ENCODE data around the gene ADAMTS12.
A peak's percentile ranks its signal among the peaks of the same experiment; 100 is the strongest.

The ADAMTS12 gene

DNA sequence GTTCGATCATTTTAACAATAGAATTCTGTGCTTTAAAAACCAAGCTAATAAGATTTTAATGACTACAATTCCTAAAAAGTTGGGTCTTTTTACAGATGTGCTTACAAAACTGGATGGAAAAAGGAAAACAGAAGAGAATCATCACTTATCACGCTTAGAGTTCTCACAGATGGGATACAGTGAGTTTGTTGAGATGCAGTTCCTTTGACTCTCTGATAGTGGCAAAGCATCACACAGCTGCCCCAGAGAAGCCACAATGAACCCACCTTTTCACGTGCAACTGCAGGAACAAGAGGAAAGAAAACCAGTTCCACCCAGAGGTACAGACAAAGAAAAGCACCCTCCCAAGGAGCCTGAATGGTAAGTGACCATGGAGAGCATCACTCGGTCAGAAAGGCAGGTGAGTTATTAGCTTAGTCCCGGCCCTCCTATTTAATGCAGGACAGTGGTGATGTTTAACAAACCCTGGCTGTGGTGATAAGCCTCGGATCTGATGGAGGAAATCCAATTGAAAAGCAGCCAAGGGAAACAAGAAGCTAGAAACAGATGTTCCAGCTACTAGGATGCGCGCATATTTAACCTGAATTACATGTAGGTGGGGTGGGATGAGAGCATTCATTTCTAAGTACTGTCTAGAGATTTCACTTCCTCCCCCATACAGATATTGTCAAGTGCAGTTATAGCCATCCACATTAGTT, 283.3 kb downstream of the ADAMTS12 start:
- Mint-ChIP-seq H3K4me3 (no peak overlapping the region), H3K4me1 (ENCODE audit: low read depth) (no peaks in the 10 kb centered on the region), H3K9me3 (no peaks in the 10 kb centered on the region), H3K27ac (no peak overlapping the region), H3K36me3 (ENCODE audit: low read depth) (no peaks in the 10 kb centered on the region), H3K27me3 (peaks cover 3% of the 10 kb centered on the region)
- DNase-seq, result no peak

- no peaks in the 10 kb centered on the region for H3K4me1 Mint-ChIP-seq (ENCODE audit: low read depth)
- DNase-seq, result no peak
- H3K27me3 Mint-ChIP-seq, result peaks cover 3% of the 10 kb centered on the region
- H3K36me3 Mint-ChIP-seq (ENCODE audit: low read depth), result no peaks in the 10 kb centered on the region
- H3K9me3 Mint-ChIP-seq, result no peaks in the 10 kb centered on the region
- H3K27ac Mint-ChIP-seq, result no peak overlapping the region
- no peak overlapping the region for H3K4me3 Mint-ChIP-seq
These were observed 287.3 kb downstream of the ADAMTS12 start for GRCh38 chr5:33604503-33604902.

GRCh38 chr5:33601881-33602280, 289.9 kb downstream of the ADAMTS12 start:
- Mint-ChIP-seq H3K9me3 (no peaks in the 10 kb centered on the region), H3K36me3 (ENCODE audit: low read depth) (no peaks in the 10 kb centered on the region), H3K4me1 (ENCODE audit: low read depth) (no peaks in the 10 kb centered on the region), H3K4me3 (no peak overlapping the region), H3K27ac (no peak overlapping the region), H3K27me3 (peaks cover under 1% of the 10 kb centered on the region)
- DNase-seq, result no peak

GRCh38 chr5:33595303-33595702, 296.5 kb downstream of the ADAMTS12 start:
- H3K36me3 Mint-ChIP-seq (ENCODE audit: low read depth), result no peaks in the 10 kb centered on the region
- H3K27me3 Mint-ChIP-seq, result peaks cover 3% of the 10 kb centered on the region
- no peak overlapping the region for H3K4me3 Mint-ChIP-seq
- no peak for DNase-seq
- no peaks in the 10 kb centered on the region for H3K4me1 Mint-ChIP-seq (ENCODE audit: low read depth)
- H3K9me3 Mint-ChIP-seq, result no peaks in the 10 kb centered on the region
- H3K27ac Mint-ChIP-seq, result no peak overlapping the region

GRCh38 chr5:33594006-33594405, 297.8 kb downstream of the ADAMTS12 start:
- Mint-ChIP-seq H3K4me3 (no peak overlapping the region), H3K9me3 (no peaks in the 10 kb centered on the region), H3K36me3 (ENCODE audit: low read depth) (no peaks in the 10 kb centered on the region), H3K27ac (no peak overlapping the region), H3K27me3 (peaks cover 3% of the 10 kb centered on the region), H3K4me1 (ENCODE audit: low read depth) (no peaks in the 10 kb centered on the region)
- DNase-seq, result no peak

DNA sequence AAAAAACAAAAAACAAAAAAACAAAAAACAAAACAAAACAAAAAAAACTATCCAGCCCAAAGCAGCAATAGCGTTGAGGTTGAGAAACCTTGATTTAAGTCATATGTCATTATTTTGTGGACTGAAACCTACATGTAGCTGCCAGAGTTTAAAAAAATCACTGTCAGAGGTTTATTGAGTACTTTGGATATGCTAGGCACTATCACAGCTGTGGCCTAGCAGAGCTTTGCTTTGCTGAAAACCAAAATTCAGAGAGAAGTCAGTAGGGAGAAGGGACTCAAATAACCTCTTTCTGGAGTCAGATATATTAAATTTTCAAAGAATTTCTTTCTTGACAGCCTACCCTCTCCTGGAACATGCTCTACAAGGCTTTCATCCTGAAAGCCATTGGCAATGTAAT, 299.5 kb downstream of the ADAMTS12 start:
- DNase-seq, result no peak
- Mint-ChIP-seq H3K27me3 (peaks cover 3% of the 10 kb centered on the region), H3K27ac (no peak overlapping the region), H3K4me3 (no peak overlapping the region), H3K36me3 (ENCODE audit: low read depth) (no peaks in the 10 kb centered on the region), H3K4me1 (ENCODE audit: low read depth) (no peaks in the 10 kb centered on the region), H3K9me3 (no peaks in the 10 kb centered on the region)

GRCh38 chr5:33588654-33589372, 303.0 kb downstream of the ADAMTS12 start:
- Mint-ChIP-seq H3K36me3 (ENCODE audit: low read depth) (no peaks in the 10 kb centered on the region), H3K4me1 (ENCODE audit: low read depth) (no peaks in the 10 kb centered on the region), H3K27ac (no peak overlapping the region), H3K4me3 (no peak overlapping the region), H3K27me3 (no peaks in the 10 kb centered on the region), H3K9me3 (no peaks in the 10 kb centered on the region)
- peak; percentile 48 for DNase-seq

GRCh38 chr5:33583332-33583731, 308.5 kb downstream of the ADAMTS12 start:
- Mint-ChIP-seq H3K4me1 (ENCODE audit: low read depth) (no peaks in the 10 kb centered on the region), H3K27me3 (peaks cover 8% of the 10 kb centered on the region), H3K27ac (no peak overlapping the region), H3K9me3 (no peaks in the 10 kb centered on the region), H3K36me3 (ENCODE audit: low read depth) (no peaks in the 10 kb centered on the region), H3K4me3 (no peak overlapping the region)
- DNase-seq, result no peak

GRCh38 chr5:33582417-33582816, 309.4 kb downstream of the ADAMTS12 start:
- Mint-ChIP-seq H3K27ac (no peak overlapping the region), H3K27me3 (peaks cover 11% of the 10 kb centered on the region), H3K36me3 (ENCODE audit: low read depth) (no peaks in the 10 kb centered on the region), H3K4me3 (no peak overlapping the region), H3K4me1 (ENCODE audit: low read depth) (no peaks in the 10 kb centered on the region), H3K9me3 (no peaks in the 10 kb centered on the region)
- DNase-seq, result no peak

DNA sequence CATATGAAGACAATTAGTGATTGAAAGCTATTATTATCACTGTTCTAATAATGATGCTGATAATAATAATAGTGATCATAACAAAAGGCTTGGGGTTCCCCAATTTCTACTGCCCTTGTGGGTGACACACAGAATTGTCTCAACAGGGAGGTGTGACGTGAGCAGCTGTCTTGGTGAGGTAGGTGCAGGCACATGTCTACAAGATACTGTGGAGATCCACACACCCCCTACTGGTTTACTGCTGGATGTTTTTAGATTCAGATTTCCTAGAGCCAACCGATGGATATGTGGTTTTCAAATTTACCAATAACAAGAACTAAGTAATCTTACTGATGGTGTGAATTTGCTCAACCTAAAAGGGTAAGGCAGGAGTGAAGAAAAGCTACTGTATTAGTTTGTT, 312.0 kb downstream of the ADAMTS12 start:
- H3K27ac Mint-ChIP-seq, result no peak overlapping the region
- H3K4me3 Mint-ChIP-seq, result no peak overlapping the region
- no peak for DNase-seq
- no peaks in the 10 kb centered on the region for H3K9me3 Mint-ChIP-seq
- no peaks in the 10 kb centered on the region for H3K36me3 Mint-ChIP-seq (ENCODE audit: low read depth)
- H3K4me1 Mint-ChIP-seq (ENCODE audit: low read depth), result no peaks in the 10 kb centered on the region
- peaks cover 11% of the 10 kb centered on the region for H3K27me3 Mint-ChIP-seq

- Mint-ChIP-seq H3K36me3 (ENCODE audit: low read depth) (no peaks in the 10 kb centered on the region), H3K4me1 (ENCODE audit: low read depth) (no peaks in the 10 kb centered on the region), H3K27me3 (peaks cover 11% of the 10 kb centered on the region), H3K4me3 (no peak overlapping the region), H3K9me3 (no peaks in the 10 kb centered on the region), H3K27ac (no peak overlapping the region)
- no peak for DNase-seq
These were observed 312.6 kb downstream of the ADAMTS12 start for GRCh38 chr5:33579152-33579551.

DNA sequence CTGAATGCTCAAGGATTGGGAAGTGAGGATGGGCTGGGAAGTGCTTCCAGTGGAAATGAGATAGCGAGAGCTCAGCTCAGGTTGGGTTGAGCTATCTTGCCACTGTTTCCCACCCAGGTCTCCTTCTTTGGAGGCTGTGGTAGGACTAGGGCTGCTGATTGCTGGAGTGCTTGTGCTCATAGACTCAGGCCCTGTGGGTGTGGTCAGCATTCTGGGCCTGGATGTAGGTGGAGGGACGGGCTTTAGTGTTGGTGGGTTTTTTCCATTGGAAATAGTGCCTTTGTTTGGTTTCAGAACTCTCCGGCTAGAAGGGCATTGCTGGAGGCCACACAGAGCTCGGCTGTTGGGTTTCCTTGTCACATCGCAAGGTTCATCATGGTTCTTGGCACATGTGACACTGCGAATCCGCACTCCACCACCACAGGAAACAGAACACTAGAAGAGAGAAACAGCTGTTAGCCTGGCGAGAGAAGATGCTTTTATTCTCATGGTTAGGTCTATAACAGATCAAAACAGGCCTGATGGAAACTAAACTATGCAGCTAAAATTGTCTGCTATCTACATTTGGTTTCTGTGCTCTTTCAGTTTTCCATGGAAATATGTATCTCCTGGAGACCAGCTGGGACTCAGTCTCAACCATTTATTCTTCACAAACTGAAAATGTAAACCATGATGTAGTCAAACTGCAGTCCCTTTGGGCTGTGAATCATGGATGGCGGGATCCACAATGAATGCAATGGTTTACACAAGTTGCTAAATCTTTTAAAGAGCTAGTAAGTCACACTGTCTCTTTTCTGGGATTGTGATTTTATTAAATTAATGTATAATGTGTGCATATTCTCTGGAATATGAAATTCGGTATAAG, 314.8 kb downstream of the ADAMTS12 start:
- no peaks in the 10 kb centered on the region for H3K4me1 Mint-ChIP-seq (ENCODE audit: low read depth)
- H3K27me3 Mint-ChIP-seq, result peaks cover 9% of the 10 kb centered on the region
- DNase-seq, result no peak
- H3K9me3 Mint-ChIP-seq, result no peaks in the 10 kb centered on the region
- no peak overlapping the region for H3K4me3 Mint-ChIP-seq
- no peak overlapping the region for H3K27ac Mint-ChIP-seq
- H3K36me3 Mint-ChIP-seq (ENCODE audit: low read depth), result no peaks in the 10 kb centered on the region

GRCh38 chr5:33565324-33565723, 326.5 kb downstream of the ADAMTS12 start:
- no peak overlapping the region for H3K4me3 Mint-ChIP-seq

DNA sequence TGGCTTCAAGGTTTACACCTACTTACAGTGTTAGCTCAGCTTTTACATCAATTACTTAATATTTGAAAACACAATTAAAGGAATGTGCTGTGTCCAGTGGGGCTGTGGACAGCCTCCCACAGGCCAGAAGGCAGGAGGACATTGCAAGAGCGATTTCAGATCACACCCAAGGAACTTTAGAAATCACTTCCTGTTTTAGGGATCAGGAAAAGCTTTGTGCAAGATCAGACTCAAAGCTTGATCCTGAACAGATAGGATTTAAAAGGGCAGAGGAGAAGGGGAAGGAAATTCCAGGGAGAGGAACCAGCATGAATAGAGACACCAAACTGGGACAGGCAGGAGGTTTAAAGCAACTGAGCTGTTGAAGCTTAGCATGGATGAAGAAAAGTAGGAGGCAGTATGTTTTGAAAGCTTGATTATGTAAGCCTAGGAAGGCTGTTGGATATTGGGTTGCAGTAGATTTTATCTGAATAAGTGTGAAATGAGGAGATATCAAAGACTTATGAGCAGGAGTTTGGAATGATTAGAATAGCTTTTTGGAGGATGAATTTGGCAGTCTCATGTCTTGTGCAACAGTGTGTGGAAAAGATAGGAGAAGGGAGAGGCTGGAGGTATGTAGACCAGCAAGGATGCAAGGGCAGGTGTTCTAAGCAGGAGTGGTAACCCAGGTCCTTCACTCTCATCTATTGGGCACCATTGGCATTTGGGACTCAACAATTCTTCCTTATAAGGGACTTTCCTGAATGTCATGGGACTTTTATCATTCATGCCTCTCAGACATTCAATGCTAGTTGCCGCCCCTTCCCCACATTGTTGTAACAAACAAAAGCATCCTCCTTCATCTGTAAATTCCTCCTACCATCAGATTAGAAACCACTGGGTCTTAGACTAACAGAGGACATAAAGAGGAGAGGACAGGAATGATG, 327.5 kb downstream of the ADAMTS12 start:
- no peak overlapping the region for H3K4me3 Mint-ChIP-seq
- DNase-seq, result no peak
- H3K27ac Mint-ChIP-seq, result no peak overlapping the region
- H3K4me1 Mint-ChIP-seq (ENCODE audit: low read depth), result no peaks in the 10 kb centered on the region
- H3K9me3 Mint-ChIP-seq, result no peaks in the 10 kb centered on the region
- no peaks in the 10 kb centered on the region for H3K36me3 Mint-ChIP-seq (ENCODE audit: low read depth)
- peaks cover 6% of the 10 kb centered on the region for H3K27me3 Mint-ChIP-seq

More at GRCh38 chr5:33565324-33565723, 326.5 kb downstream of the ADAMTS12 start:
- Mint-ChIP-seq H3K9me3 (peaks cover 5% of the 10 kb centered on the region), H3K27ac (no peak overlapping the region), H3K27me3 (peaks cover 6% of the 10 kb centered on the region), H3K4me1 (ENCODE audit: low read depth) (no peaks in the 10 kb centered on the region), H3K36me3 (ENCODE audit: low read depth) (no peaks in the 10 kb centered on the region)
- DNase-seq, result no peak
